ENCODE data around the gene DMBT1.

DNA sequence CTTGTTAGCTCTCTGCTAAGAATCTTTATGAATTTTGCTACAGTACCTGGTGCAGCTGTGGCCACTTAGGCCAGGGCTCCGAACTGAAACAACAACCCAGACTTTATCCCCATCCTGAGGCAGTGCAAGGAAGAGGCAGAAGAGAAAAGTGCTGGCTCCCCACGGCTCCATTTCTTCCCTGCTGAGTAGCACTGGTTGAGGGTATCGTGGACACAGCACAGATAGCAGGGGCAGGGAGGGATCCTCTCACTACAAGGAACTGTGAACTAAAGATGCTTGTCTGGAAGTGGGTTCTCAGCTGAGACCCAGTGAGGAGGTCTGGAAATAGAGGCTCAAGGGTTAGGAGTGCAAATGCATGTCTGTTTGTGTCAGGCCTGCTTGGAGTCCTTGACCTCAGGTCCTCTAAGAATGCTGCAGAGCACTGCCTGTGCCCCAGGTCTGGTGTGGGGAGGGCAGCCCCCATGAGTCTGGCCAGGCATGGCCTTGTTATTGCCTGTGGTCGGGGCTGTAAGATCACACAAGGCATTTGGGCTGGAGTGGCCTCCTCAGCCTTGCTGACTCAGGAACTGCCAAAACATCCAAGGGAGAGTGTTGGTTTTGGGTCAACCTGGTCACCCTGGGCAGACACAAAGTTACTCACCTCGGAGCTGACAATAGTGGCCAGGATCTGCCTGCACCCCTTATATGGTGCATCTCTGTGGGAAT lies 58.1 kb downstream of the DMBT1 start:
- TF ChIP-seq POLR2A (IDR thresholded peaks at IDR 0.05) (no peak), EP300 (IDR thresholded peaks at IDR 0.05) (no peak), POLR2AphosphoS5 (IDR thresholded peaks at IDR 0.05) (no peak)
- TF ChIP-seq, protein P1, sequence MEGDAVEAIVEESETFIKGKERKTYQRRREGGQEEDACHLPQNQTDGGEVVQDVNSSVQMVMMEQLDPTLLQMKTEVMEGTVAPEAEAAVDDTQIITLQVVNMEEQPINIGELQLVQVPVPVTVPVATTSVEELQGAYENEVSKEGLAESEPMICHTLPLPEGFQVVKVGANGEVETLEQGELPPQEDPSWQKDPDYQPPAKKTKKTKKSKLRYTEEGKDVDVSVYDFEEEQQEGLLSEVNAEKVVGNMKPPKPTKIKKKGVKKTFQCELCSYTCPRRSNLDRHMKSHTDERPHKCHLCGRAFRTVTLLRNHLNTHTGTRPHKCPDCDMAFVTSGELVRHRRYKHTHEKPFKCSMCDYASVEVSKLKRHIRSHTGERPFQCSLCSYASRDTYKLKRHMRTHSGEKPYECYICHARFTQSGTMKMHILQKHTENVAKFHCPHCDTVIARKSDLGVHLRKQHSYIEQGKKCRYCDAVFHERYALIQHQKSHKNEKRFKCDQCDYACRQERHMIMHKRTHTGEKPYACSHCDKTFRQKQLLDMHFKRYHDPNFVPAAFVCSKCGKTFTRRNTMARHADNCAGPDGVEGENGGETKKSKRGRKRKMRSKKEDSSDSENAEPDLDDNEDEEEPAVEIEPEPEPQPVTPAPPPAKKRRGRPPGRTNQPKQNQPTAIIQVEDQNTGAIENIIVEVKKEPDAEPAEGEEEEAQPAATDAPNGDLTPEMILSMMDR (IDR thresholded peaks at IDR 0.05): no peak

Measured in stomach (tissue), 4 donors.